HepG2 (cell line): ENCODE data around the gene CALU. TPM values are rescaled to one million over a fixed set of nuclear protein-coding genes. Genes with fewer than 3 reads are reported as not detected.

Experiments used
- DR1 ChIP-seq: sonication (generic); formaldehyde crosslinking; IDR thresholded peaks from 2 replicates; pipeline ENCODE4 v1.8.0; 2021; ENCODE audit warnings: mild to moderate bottlenecking, missing genetic modification reagents, inconsistent platforms
- GABPB1 ChIP-seq: IDR thresholded peaks from 2 replicates; pipeline ENCODE4 v1.6.1; 2016; ENCODE audit warnings: mild to moderate bottlenecking, missing genetic modification reagents, moderate library complexity, missing compliant biosample characterization
- GZF1 ChIP-seq: sonication (generic); formaldehyde crosslinking; IDR thresholded peaks from 2 replicates; pipeline ENCODE4 v1.5.1; 2020; ENCODE audit warnings: mild to moderate bottlenecking, missing genetic modification reagents
- JARID2 ChIP-seq: sonication (generic); formaldehyde crosslinking; IDR thresholded peaks from 2 replicates; pipeline ENCODE4 v1.8.1; 2023; ENCODE audit warnings: missing genetic modification reagents, inconsistent platforms; ENCODE audit not compliant: insufficient replicate concordance
- KLF16 ChIP-seq, 2 experiments: sonication (generic) in 1 of 2; formaldehyde crosslinking in 1 of 2; IDR thresholded peaks; 2 replicates each; pipeline versions ENCODE4 v1.6.1 to v1.8.0; 2016 to 2023; ENCODE audit warnings: missing genetic modification reagents in 2 of 2, missing compliant biosample characterization in 1 of 2
- PCBP1 ChIP-seq: fragments of 200-400 bp; formaldehyde crosslinking; IDR thresholded peaks from 2 replicates; pipeline ENCODE4 v1.6.1; 2017; ENCODE audit warnings: mild to moderate bottlenecking, low read depth, low read length, borderline replicate concordance
- RBFOX2 ChIP-seq: fragments of 200-400 bp; formaldehyde crosslinking; IDR thresholded peaks from 2 replicates; pipeline ENCODE4 v1.6.1; 2017; ENCODE audit warnings: low read depth, mild to moderate bottlenecking, low read length
- SKI ChIP-seq: fragments of 450-650 bp; IDR thresholded peaks from one replicate; pipeline ENCODE4 v1.6.1; 2018; ENCODE audit warnings: mild to moderate bottlenecking; ENCODE audit not compliant: partially characterized antibody
- SRF ChIP-seq: IDR thresholded peaks from 2 replicates; pipeline ENCODE4 v1.6.1; 2011; ENCODE audit warnings: mild to moderate bottlenecking, low read depth, low read length, moderate library complexity
- ZBTB38 ChIP-seq: sonication (generic); formaldehyde crosslinking; IDR thresholded peaks from 2 replicates; pipeline ENCODE4 v1.5.1; 2020; ENCODE audit warnings: mild to moderate bottlenecking, missing genetic modification reagents
- ZNF230 ChIP-seq: sonication (generic); formaldehyde crosslinking; IDR thresholded peaks from 2 replicates; pipeline ENCODE4 v1.4.0; 2020; ENCODE audit warnings: mild to moderate bottlenecking, missing genetic modification reagents
- ZNF350 ChIP-seq: sonication (generic); formaldehyde crosslinking; IDR thresholded peaks from 2 replicates; pipeline ENCODE4 v1.4.0; 2020; ENCODE audit warnings: mild to moderate bottlenecking, low read depth, missing genetic modification reagents, borderline replicate concordance
- ZNF446 ChIP-seq: sonication (generic); formaldehyde crosslinking; IDR thresholded peaks from 2 replicates; pipeline ENCODE4 v1.5.0; 2020; ENCODE audit warnings: mild to moderate bottlenecking, missing genetic modification reagents
- ZNF749 ChIP-seq: sonication (generic); formaldehyde crosslinking; IDR thresholded peaks from 2 replicates; pipeline ENCODE4 v1.8.0; 2022; ENCODE audit warnings: mild to moderate bottlenecking, missing genetic modification reagents, moderate library complexity, borderline replicate concordance
- polyA plus RNA-seq, 8 experiments: library from polyadenylated mRNA; depleted of rRNA in 3 of 8; stranded (reverse) in 7 of 8; unstranded in 1 of 8; fragments of >200 nt; fragmentation: Illumina TruSeq in 4 of 8; extraction: Trizol in 4 of 8; gene quantifications; 2 replicates each; pipeline versions ENCODE4 v1.2.1 to v1.2.3, GENCODE V29; 2011 to 2016; ENCODE audit warnings: low read depth in 4 of 8, missing spikeins in 1 of 8, mixed read lengths in 1 of 8; ENCODE audit not compliant: insufficient read depth in 1 of 8
- total RNA-seq, 5 experiments: library from RNA; depleted of rRNA; stranded (reverse); fragments of >200 nt; fragmentation: Illumina TruSeq; extraction: Trizol; gene quantifications; 2 replicates each; pipeline ENCODE4 v1.2.3, GENCODE V29; 2016; ENCODE audit warnings: low read depth in 1 of 5
- TF ChIP-seq, protein P1 (sequence below): sonication (generic); formaldehyde crosslinking; IDR thresholded peaks from 2 replicates; pipeline ENCODE4 v1.5.0; 2020; ENCODE audit warnings: missing genetic modification reagents
- TF ChIP-seq, protein P2 (sequence below): sonication (generic); formaldehyde crosslinking; IDR thresholded peaks from 2 replicates; pipeline ENCODE4 v1.5.0; 2020; ENCODE audit warnings: mild to moderate bottlenecking, missing genetic modification reagents, borderline replicate concordance
- TF ChIP-seq, protein P3 (sequence below): sonication (generic); formaldehyde crosslinking; IDR thresholded peaks from 2 replicates; pipeline ENCODE4 v1.5.1; 2020; ENCODE audit warnings: mild to moderate bottlenecking, missing genetic modification reagents

CALU gene
- total and polyA plus RNA-seq, 2 of the 13 experiments (the other 11 are each of a cell fraction or from before 2014, with no cell fraction given), result 198 to 252 TPM

DNA sequence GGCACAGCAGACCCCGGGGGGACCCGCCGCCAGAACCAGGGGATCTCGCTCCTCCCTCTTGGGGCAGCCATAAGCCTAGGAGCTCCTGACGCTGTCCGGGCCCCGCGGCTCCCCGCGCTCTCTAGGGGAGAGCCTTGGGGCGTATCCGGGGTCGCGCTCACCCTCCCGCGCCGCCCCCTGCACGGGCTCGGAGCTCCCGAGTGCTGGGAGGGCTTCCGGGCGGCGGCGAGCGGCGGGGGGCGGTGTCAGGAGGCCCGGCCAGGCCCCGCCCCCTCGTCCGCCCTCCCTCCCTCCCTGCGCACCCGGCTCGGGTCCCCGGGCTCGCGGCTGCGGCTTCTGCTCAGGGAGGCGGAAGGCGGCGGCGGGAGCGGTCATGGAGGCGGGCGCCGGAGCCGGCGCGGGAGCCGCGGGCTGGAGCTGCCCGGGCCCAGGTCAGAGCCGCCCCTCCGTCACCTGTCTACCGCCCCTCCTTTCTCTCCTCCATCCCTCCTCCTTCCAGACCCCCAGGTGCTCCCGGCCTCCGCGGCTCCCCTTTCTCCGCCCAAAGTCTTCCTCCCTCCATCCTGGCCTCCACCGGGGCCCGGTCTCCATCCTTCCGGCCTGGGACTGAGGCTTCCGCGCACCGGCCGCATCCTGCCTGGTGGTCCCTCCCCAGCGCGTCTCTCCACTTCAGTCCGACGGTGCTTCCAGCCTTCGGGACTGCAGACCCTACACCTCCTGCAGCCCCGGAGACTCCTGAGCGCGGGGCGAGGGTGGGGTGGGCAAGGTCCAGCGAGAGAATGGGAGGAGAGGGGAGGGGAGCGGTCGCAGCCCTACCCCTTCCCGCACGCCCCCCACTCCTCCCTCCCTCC, 52.2 kb downstream of the CALU start, which contains the start of gene CCDC136 (continued):
- TF ChIP-seq DR1 (no peak), JARID2 (no peak), PCBP1 (0 out of 2 replicates have a peak, but pooled peaks have one; percentile 24), SRF (no peak), ZNF446 (CRISPR knock-in tag) (no peak), ZBTB38 (CRISPR knock-in tag) (0 out of 2 replicates have a peak, but pooled peaks have one; percentile 16), GZF1 (CRISPR knock-in tag) (no peak), ZNF749 (CRISPR knock-in tag) (no peak), ZNF350 (CRISPR knock-in tag) (no peak), RBFOX2 (no peak), ZNF230 (no peak), SKI (no peak), KLF16 (CRISPR knock-in tag; IDR thresholded peaks at IDR 0.05) (no peak), GABPB1 (peak; percentile 64; the same call in 1 of the 2 replicates)
- TF ChIP-seq, protein P1, sequence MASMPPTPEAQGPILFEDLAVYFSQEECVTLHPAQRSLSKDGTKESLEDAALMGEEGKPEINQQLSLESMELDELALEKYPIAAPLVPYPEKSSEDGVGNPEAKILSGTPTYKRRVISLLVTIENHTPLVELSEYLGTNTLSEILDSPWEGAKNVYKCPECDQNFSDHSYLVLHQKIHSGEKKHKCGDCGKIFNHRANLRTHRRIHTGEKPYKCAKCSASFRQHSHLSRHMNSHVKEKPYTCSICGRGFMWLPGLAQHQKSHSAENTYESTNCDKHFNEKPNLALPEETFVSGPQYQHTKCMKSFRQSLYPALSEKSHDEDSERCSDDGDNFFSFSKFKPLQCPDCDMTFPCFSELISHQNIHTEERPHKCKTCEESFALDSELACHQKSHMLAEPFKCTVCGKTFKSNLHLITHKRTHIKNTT, result no peak
- TF ChIP-seq, protein P2, sequence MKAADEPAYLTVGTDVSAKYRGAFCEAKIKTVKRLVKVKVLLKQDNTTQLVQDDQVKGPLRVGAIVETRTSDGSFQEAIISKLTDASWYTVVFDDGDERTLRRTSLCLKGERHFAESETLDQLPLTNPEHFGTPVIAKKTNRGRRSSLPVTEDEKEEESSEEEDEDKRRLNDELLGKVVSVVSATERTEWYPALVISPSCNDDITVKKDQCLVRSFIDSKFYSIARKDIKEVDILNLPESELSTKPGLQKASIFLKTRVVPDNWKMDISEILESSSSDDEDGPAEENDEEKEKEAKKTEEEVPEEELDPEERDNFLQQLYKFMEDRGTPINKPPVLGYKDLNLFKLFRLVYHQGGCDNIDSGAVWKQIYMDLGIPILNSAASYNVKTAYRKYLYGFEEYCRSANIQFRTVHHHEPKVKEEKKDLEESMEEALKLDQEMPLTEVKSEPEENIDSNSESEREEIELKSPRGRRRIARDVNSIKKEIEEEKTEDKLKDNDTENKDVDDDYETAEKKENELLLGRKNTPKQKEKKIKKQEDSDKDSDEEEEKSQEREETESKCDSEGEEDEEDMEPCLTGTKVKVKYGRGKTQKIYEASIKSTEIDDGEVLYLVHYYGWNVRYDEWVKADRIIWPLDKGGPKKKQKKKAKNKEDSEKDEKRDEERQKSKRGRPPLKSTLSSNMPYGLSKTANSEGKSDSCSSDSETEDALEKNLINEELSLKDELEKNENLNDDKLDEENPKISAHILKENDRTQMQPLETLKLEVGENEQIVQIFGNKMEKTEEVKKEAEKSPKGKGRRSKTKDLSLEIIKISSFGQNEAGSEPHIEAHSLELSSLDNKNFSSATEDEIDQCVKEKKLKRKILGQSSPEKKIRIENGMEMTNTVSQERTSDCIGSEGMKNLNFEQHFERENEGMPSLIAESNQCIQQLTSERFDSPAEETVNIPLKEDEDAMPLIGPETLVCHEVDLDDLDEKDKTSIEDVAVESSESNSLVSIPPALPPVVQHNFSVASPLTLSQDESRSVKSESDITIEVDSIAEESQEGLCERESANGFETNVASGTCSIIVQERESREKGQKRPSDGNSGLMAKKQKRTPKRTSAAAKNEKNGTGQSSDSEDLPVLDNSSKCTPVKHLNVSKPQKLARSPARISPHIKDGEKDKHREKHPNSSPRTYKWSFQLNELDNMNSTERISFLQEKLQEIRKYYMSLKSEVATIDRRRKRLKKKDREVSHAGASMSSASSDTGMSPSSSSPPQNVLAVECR (CRISPR knock-in tag), result peak; percentile 26; the same call in 1 of the 2 replicates
- TF ChIP-seq, protein P3, sequence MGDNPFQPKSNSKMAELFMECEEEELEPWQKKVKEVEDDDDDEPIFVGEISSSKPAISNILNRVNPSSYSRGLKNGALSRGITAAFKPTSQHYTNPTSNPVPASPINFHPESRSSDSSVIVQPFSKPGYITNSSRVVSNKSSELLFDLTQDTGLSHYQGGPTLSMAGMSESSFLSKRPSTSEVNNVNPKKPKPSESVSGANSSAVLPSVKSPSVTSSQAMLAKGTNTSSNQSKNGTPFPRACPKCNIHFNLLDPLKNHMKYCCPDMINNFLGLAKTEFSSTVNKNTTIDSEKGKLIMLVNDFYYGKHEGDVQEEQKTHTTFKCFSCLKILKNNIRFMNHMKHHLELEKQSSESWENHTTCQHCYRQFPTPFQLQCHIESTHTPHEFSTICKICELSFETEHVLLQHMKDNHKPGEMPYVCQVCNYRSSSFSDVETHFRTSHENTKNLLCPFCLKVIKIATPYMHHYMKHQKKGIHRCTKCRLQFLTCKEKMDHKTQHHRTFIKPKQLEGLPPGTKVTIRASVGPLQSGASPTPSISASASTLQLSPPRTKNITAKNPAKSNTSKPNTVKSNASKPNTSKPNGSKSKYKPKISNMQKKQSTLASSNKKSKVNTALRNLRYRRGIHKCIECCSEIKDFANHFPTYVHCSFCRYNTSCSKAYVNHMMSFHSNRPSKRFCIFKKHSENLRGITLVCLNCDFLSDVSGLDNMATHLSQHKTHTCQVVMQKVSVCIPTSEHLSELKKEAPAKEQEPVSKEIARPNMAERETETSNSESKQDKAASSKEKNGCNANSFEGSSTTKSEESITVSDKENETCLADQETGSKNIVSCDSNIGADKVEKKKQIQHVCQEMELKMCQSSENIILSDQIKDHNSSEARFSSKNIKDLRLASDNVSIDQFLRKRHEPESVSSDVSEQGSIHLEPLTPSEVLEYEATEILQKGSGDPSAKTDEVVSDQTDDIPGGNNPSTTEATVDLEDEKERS (CRISPR knock-in tag), result no peak
